Activated T-helper 17 cell treated with anti-CD3 and anti-CD28 coated beads, Interleukin-2, amount 50 U/mL, for 72 hours (primary cell): ENCODE measurements around the gene THAP7. TPM values are rescaled to one million over a fixed set of nuclear protein-coding genes. Genes with fewer than 3 reads are reported as not detected.

ENCODE experiments used
- ATAC-seq: fragments of 150-1000 bp; cut with Tn5 transposase; replicated peaks from 2 replicates; pipeline ENCODE4 v1.10.0; 2021; ENCODE audit warnings: mild to moderate bottlenecking, moderate library complexity
- H3K27ac Mint-ChIP-seq: one replicate; pipeline ENCODE4 v1.8.0; 2022; ENCODE audit warnings: mixed read lengths
- H3K27me3 Mint-ChIP-seq: one replicate; pipeline ENCODE4 v1.8.0; 2022; ENCODE audit warnings: mixed read lengths
- H3K36me3 Mint-ChIP-seq: one replicate; pipeline ENCODE4 v1.8.0; 2022; ENCODE audit warnings: low read depth, mild to moderate bottlenecking, mixed read lengths
- H3K4me1 Mint-ChIP-seq: one replicate; pipeline ENCODE4 v1.8.0; 2022; ENCODE audit warnings: mixed read lengths
- H3K4me3 Mint-ChIP-seq: one replicate; pipeline ENCODE4 v1.8.0; 2022; ENCODE audit warnings: mild to moderate bottlenecking, mixed read lengths
- H3K9me3 Mint-ChIP-seq: one replicate; pipeline ENCODE4 v1.8.0; 2022; ENCODE audit warnings: mixed read lengths
- total RNA-seq, 2 donors: library from RNA; stranded (reverse); gene quantifications; one replicate each; pipeline ENCODE4 v1.2.3, GENCODE V29; 2022

The THAP7 gene
- total RNA-seq, 2 donors from 2014 or later, result 19.6 to 27.1 TPM

GRCh38 chr22:20986365-20986764 is 15.6 kb downstream of the THAP7 start:
- Mint-ChIP-seq H3K27me3 (no peaks in the 10 kb centered on the region), H3K36me3 (peaks cover 45% of the 10 kb centered on the region), H3K9me3 (no peaks in the 10 kb centered on the region), H3K4me3 (no peak overlapping the region), H3K4me1 (peaks cover 16% of the 10 kb centered on the region), H3K27ac (peak overlapping the region; percentile 3)
- no peak for ATAC-seq

GRCh38 chr22:20985720-20986119 is 16.2 kb downstream of the THAP7 start:
- H3K4me1 Mint-ChIP-seq, result peaks cover 16% of the 10 kb centered on the region
- peaks cover 43% of the 10 kb centered on the region for H3K36me3 Mint-ChIP-seq
- no peak overlapping the region for H3K27ac Mint-ChIP-seq
- ATAC-seq, result no peak
- H3K4me3 Mint-ChIP-seq, result no peak overlapping the region
- no peaks in the 10 kb centered on the region for H3K27me3 Mint-ChIP-seq
- H3K9me3 Mint-ChIP-seq, result no peaks in the 10 kb centered on the region

GRCh38 chr22:20983081-20983771 is 18.7 kb downstream of the THAP7 start:
- no peak for ATAC-seq
- Mint-ChIP-seq H3K27ac (peak overlapping the region; percentile 96), H3K36me3 (peaks cover 37% of the 10 kb centered on the region), H3K4me3 (peak overlapping the region; percentile 94), H3K27me3 (no peaks in the 10 kb centered on the region), H3K4me1 (peaks cover 31% of the 10 kb centered on the region), H3K9me3 (peaks cover 4% of the 10 kb centered on the region)

GRCh38 chr22:20982563-20982882 is 19.4 kb downstream of the THAP7 start:
- H3K27ac Mint-ChIP-seq, result peak overlapping the region; percentile 96
- ATAC-seq, result peak; percentile 12
- no peaks in the 10 kb centered on the region for H3K27me3 Mint-ChIP-seq
- H3K4me3 Mint-ChIP-seq, result peak overlapping the region; percentile 94
- H3K9me3 Mint-ChIP-seq, result peaks cover 4% of the 10 kb centered on the region
- peaks cover 31% of the 10 kb centered on the region for H3K4me1 Mint-ChIP-seq
- H3K36me3 Mint-ChIP-seq, result peaks cover 30% of the 10 kb centered on the region

GRCh38 chr22:20981787-20982562 is 19.9 kb downstream of the THAP7 start, which contains the start of gene LZTR1:
LZTR1 (plus strand) TSS chr22:20982297; CDS start chr22:20982372, 75 bp downstream.
- Mint-ChIP-seq H3K27me3 (no peaks in the 10 kb centered on the region), H3K36me3 (peaks cover 25% of the 10 kb centered on the region), H3K4me3 (peak within 1 kb of the TSS; percentile 94), H3K4me1 (peaks cover 31% of the 10 kb centered on the region), H3K27ac (peak within 1 kb of the TSS; percentile 96), H3K9me3 (peaks cover 4% of the 10 kb centered on the region)
- peak; percentile 90 for ATAC-seq

- Mint-ChIP-seq H3K36me3 (peaks cover 17% of the 10 kb centered on the region), H3K4me3 (peak overlapping the region; percentile 94), H3K27me3 (no peaks in the 10 kb centered on the region), H3K9me3 (peaks cover 4% of the 10 kb centered on the region), H3K27ac (peak overlapping the region; percentile 96), H3K4me1 (peaks cover 26% of the 10 kb centered on the region)
- ATAC-seq, result no peak
These were observed 20.8 kb downstream of the THAP7 start for GRCh38 chr22:20980938-20981722.

GRCh38 chr22:20980523-20980922 is 21.4 kb downstream of the THAP7 start:
- peak overlapping the region; percentile 94 for H3K4me3 Mint-ChIP-seq
- H3K27me3 Mint-ChIP-seq, result no peaks in the 10 kb centered on the region
- H3K4me1 Mint-ChIP-seq, result peaks cover 26% of the 10 kb centered on the region
- ATAC-seq, result no peak
- H3K27ac Mint-ChIP-seq, result no peak overlapping the region
- peaks cover 4% of the 10 kb centered on the region for H3K9me3 Mint-ChIP-seq
- peaks cover 12% of the 10 kb centered on the region for H3K36me3 Mint-ChIP-seq

GRCh38 chr22:20979940-20980453 is 21.9 kb downstream of the THAP7 start:
- Mint-ChIP-seq H3K4me1 (peaks cover 26% of the 10 kb centered on the region), H3K27me3 (no peaks in the 10 kb centered on the region), H3K36me3 (peaks cover 12% of the 10 kb centered on the region), H3K4me3 (peak overlapping the region; percentile 94), H3K9me3 (peaks cover 4% of the 10 kb centered on the region), H3K27ac (no peak overlapping the region)
- no peak for ATAC-seq

- peak; percentile 59 for ATAC-seq
- Mint-ChIP-seq H3K4me3 (peak overlapping the region; percentile 94), H3K9me3 (peaks cover 4% of the 10 kb centered on the region), H3K27me3 (no peaks in the 10 kb centered on the region), H3K27ac (peak overlapping the region; percentile 70), H3K36me3 (peaks cover 7% of the 10 kb centered on the region), H3K4me1 (peaks cover 26% of the 10 kb centered on the region)
These were observed 22.6 kb downstream of the THAP7 start for GRCh38 chr22:20979243-20979809.

- no peaks in the 10 kb centered on the region for H3K27me3 Mint-ChIP-seq
- H3K4me3 Mint-ChIP-seq, result no peak overlapping the region
- peaks cover 4% of the 10 kb centered on the region for H3K9me3 Mint-ChIP-seq
- H3K36me3 Mint-ChIP-seq, result no peaks in the 10 kb centered on the region
- H3K4me1 Mint-ChIP-seq, result peaks cover 19% of the 10 kb centered on the region
- H3K27ac Mint-ChIP-seq, result no peak overlapping the region
- no peak for ATAC-seq
These were observed 23.5 kb downstream of the THAP7 start for GRCh38 chr22:20978419-20978818.

GRCh38 chr22:20977516-20978170 is 24.3 kb downstream of the THAP7 start:
- Mint-ChIP-seq H3K9me3 (peaks cover 4% of the 10 kb centered on the region), H3K4me1 (peaks cover 15% of the 10 kb centered on the region), H3K36me3 (no peaks in the 10 kb centered on the region), H3K27ac (no peak overlapping the region), H3K4me3 (no peak overlapping the region), H3K27me3 (no peaks in the 10 kb centered on the region)
- no peak for ATAC-seq

GRCh38 chr22:20977019-20977418 is 24.9 kb downstream of the THAP7 start:
- no peak for ATAC-seq
- Mint-ChIP-seq H3K9me3 (peaks cover 4% of the 10 kb centered on the region), H3K27me3 (no peaks in the 10 kb centered on the region), H3K4me1 (peaks cover 15% of the 10 kb centered on the region), H3K36me3 (no peaks in the 10 kb centered on the region), H3K4me3 (no peak overlapping the region), H3K27ac (no peak overlapping the region)

- Mint-ChIP-seq H3K27me3 (no peaks in the 10 kb centered on the region), H3K9me3 (peaks cover 4% of the 10 kb centered on the region), H3K4me1 (peaks cover 15% of the 10 kb centered on the region), H3K36me3 (no peaks in the 10 kb centered on the region), H3K27ac (no peak overlapping the region), H3K4me3 (no peak overlapping the region)
- no peak for ATAC-seq
These were observed 25.5 kb downstream of the THAP7 start for GRCh38 chr22:20976291-20976877.
